ENCODE measurements around the gene PICK1.

The PICK1 gene

GRCh38 chr22:38051261-38051660 lies 5.9 kb upstream of the PICK1 start:
- no peak for DNase-seq

GRCh38 chr22:38051900-38052862 lies 5.0 kb upstream of the PICK1 start:
- peak; percentile 92 for DNase-seq

GRCh38 chr22:38062791-38063190 lies 5.6 kb downstream of the PICK1 start:
- no peak for DNase-seq

GRCh38 chr22:38065539-38065938 lies 8.3 kb downstream of the PICK1 start:
- DNase-seq: no peak

GRCh38 chr22:38066381-38067027 lies 9.3 kb downstream of the PICK1 start:
- DNase-seq: no peak

- DNase-seq: no peak
Measured at GRCh38 chr22:38067028-38067415, 9.8 kb downstream of the PICK1 start.

- DNase-seq: no peak
Measured at GRCh38 chr22:38067761-38068360, 10.7 kb downstream of the PICK1 start.

GRCh38 chr22:38068641-38069371 lies 11.6 kb downstream of the PICK1 start:
- DNase-seq: no peak

GRCh38 chr22:38069372-38070249 lies 12.4 kb downstream of the PICK1 start:
- no peak for DNase-seq

GRCh38 chr22:38070250-38070921 lies 13.2 kb downstream of the PICK1 start:
- no peak for DNase-seq

- DNase-seq: no peak
Measured at GRCh38 chr22:38071421-38072321, 14.5 kb downstream of the PICK1 start.

GRCh38 chr22:38072322-38073149 lies 15.3 kb downstream of the PICK1 start:
- no peak for DNase-seq

GRCh38 chr22:38073150-38074130 lies 16.2 kb downstream of the PICK1 start:
- no peak for DNase-seq

GRCh38 chr22:38074181-38075104 lies 17.2 kb downstream of the PICK1 start:
- DNase-seq: no peak

- no peak for DNase-seq
Measured at GRCh38 chr22:38075105-38075825, 18.1 kb downstream of the PICK1 start.

GRCh38 chr22:38075961-38076360 lies 18.8 kb downstream of the PICK1 start:
- no peak for DNase-seq
